Subcutaneous adipose tissue (tissue), 4 donors: Measurements from ENCODE around the gene ZNF609. TPM values are rescaled to one million over a fixed set of nuclear protein-coding genes. Genes with fewer than 3 reads are reported as not detected.

Experiments
- CTCF ChIP-seq: fragments of 450-650 bp; IDR thresholded peaks from one replicate; pipeline ENCODE4 v1.5.1; 2016; ENCODE audit warnings: low read depth, mild to moderate bottlenecking, control low read depth, antibody characterized with exemption, moderate library complexity
- total RNA-seq, 4 donors: library from RNA; depleted of rRNA; stranded (reverse); fragments of >200 nt; gene quantifications; one replicate each; pipeline ENCODE4 v1.1.0, GENCODE V29; 2016

The ZNF609 gene
- total RNA-seq, 4 donors from 2014 or later, result 23.0 to 26.9 (median 24.1) TPM

GRCh38 chr15:64583519-64583918 is 123.1 kb downstream of the ZNF609 start:
- TF ChIP-seq CTCF, result no peak

GRCh38 chr15:64583983-64584382 is 123.6 kb downstream of the ZNF609 start:
- no peak for TF ChIP-seq CTCF

GRCh38 chr15:64586259-64586870 is 126.0 kb downstream of the ZNF609 start:
- TF ChIP-seq CTCF, result no peak

GRCh38 chr15:64586984-64587383 is 126.6 kb downstream of the ZNF609 start:
- no peak for TF ChIP-seq CTCF

GRCh38 chr15:64589435-64590084 is 129.2 kb downstream of the ZNF609 start:
- no peak for TF ChIP-seq CTCF

- no peak for TF ChIP-seq CTCF
Observed at GRCh38 chr15:64596701-64597476, 136.5 kb downstream of the ZNF609 start.

- no peak for TF ChIP-seq CTCF
Observed at GRCh38 chr15:64597477-64597822, 137.1 kb downstream of the ZNF609 start.
